H1 (cell line): ENCODE data around the gene CRACDL. TPM values are rescaled to one million over a fixed set of nuclear protein-coding genes. Genes with fewer than 3 reads are reported as not detected.

Experiments used
- CTCF ChIA-PET: fragments of 300-600 bp; sonication (Branson Sonifier 250); formaldehyde crosslinking; loops from one replicate; lab custom pipeline; 2021; ENCODE audit not compliant: partially characterized antibody; lab: Charles Lee
- POLR2A ChIA-PET: fragments of 300-600 bp; sonication (Branson Sonifier 250); formaldehyde crosslinking; loops from one replicate; lab custom pipeline; 2021; ENCODE audit warnings: inconsistent platforms; ENCODE audit not compliant: partially characterized antibody; lab: Charles Lee
- DNase-seq, 2 experiments: peaks; one replicate each; pipeline versions ENCODE4 v3.0.0 to v3.0.0-alpha.2; 2010 to 2022; ENCODE audit warnings: low spot score in 2 of 2, low read depth in 1 of 2, mixed read lengths in 1 of 2
- FAIRE-seq: peaks from 2 replicates; lab custom pipeline; 2011; peaks lifted over from hg19 to GRCh38; lab: Jason Lieb, UNC
- H2AFZ ChIP-seq: 2 replicates; pipeline ENCODE4 v1.8.1; 2012; ENCODE audit warnings: low read length, inconsistent platforms
- H2AK5ac ChIP-seq: 2 replicates; pipeline ENCODE4 v1.6.1; 2013; ENCODE audit warnings: low read depth, low read length
- H2BK120ac ChIP-seq: replicated peaks from 2 replicates; pipeline ENCODE3; 2013; ENCODE audit warnings: low read depth, low read length, inconsistent platforms
- H2BK12ac ChIP-seq: 2 replicates; pipeline ENCODE4 v1.6.1; 2013; ENCODE audit warnings: low read depth, low read length
- H2BK15ac ChIP-seq: 2 replicates; pipeline ENCODE4 v1.6.1; 2013; ENCODE audit warnings: low read length
- H2BK20ac ChIP-seq: 2 replicates; pipeline ENCODE4 v1.6.1; 2013; ENCODE audit warnings: low read length
- H2BK5ac ChIP-seq: 2 replicates; pipeline ENCODE4 v1.6.1; 2013; ENCODE audit warnings: low read depth, low read length
- H3K14ac ChIP-seq: 2 replicates; pipeline ENCODE4 v1.6.1; 2013; ENCODE audit warnings: inconsistent platforms; ENCODE audit not compliant: insufficient read length
- H3K18ac ChIP-seq: 2 replicates; pipeline ENCODE4 v1.6.1; 2013; ENCODE audit warnings: low read length; ENCODE audit errors: extremely low read depth
- H3K23ac ChIP-seq: 2 replicates; pipeline ENCODE4 v1.6.1; 2013; ENCODE audit warnings: inconsistent platforms; ENCODE audit not compliant: insufficient read length
- H3K23me2 ChIP-seq: 2 replicates; pipeline ENCODE4 v1.6.1; 2013; ENCODE audit warnings: low read depth, low read length
- H3K27ac ChIP-seq: 2 replicates; pipeline ENCODE4 v1.6.1; 2011; ENCODE audit warnings: low read depth, low read length, inconsistent platforms
- H3K27me3 ChIP-seq, 4 experiments: replicated peaks in 1 of 4; 1 replicate in 1 of 4; 2 replicates in 3 of 4; pipeline versions ENCODE4 v1.6.1 to v1.8.1; 2011 to 2013; ENCODE audit warnings: low read length in 3 of 4, mild to moderate bottlenecking in 3 of 4, inconsistent platforms in 2 of 4, mixed read lengths in 2 of 4, moderate library complexity in 1 of 4; ENCODE audit not compliant: control insufficient read depth in 3 of 4, insufficient read depth in 3 of 4; ENCODE audit errors: extremely low read depth in 1 of 4
- H3K36me3 ChIP-seq, 4 experiments: 2 replicates each; pipeline versions ENCODE4 v1.6.1 to v1.8.1; 2011 to 2013; ENCODE audit warnings: mild to moderate bottlenecking in 4 of 4, low read length in 3 of 4, moderate library complexity in 2 of 4, control low read depth in 1 of 4, inconsistent platforms in 1 of 4; ENCODE audit not compliant: insufficient read depth in 4 of 4, control insufficient read depth in 2 of 4
- H3K4ac ChIP-seq: replicated peaks from 2 replicates; pipeline ENCODE3; 2013; ENCODE audit warnings: low read length, low read depth, mixed read lengths, inconsistent platforms; ENCODE audit not compliant: insufficient read length
- H3K4me1 ChIP-seq, 4 experiments: replicated peaks in 1 of 4; 1 replicate in 1 of 4; 2 replicates in 3 of 4; pipeline versions ENCODE4 v1.6.1 to v1.8.1; 2011 to 2013; ENCODE audit warnings: low read length in 3 of 4, inconsistent platforms in 2 of 4, mixed read lengths in 1 of 4; ENCODE audit not compliant: insufficient read depth in 4 of 4, control insufficient read depth in 3 of 4
- H3K4me2 ChIP-seq, 2 experiments: 2 replicates each; pipeline versions ENCODE4 v1.6.1 to v1.8.1; 2011 to 2013; ENCODE audit warnings: low read depth in 2 of 2, low read length in 2 of 2, control low read depth in 1 of 2, inconsistent platforms in 1 of 2, mild to moderate bottlenecking in 1 of 2; ENCODE audit not compliant: insufficient read depth in 1 of 2
- H3K4me3 ChIP-seq, 4 experiments: fragments of 200-600, 300-600 bp in 1 of 4; sonication (generic), shearing (Covaris generic), sonication (Bioruptor Twin) in 1 of 4; 2 replicates each; pipeline versions ENCODE4 v1.5.1 to v1.8.1; 2011 to 2016; ENCODE audit warnings: low read length in 4 of 4, low read depth in 3 of 4, control low read depth in 2 of 4, inconsistent platforms in 2 of 4, mild to moderate bottlenecking in 2 of 4, mixed read lengths in 1 of 4, moderate library complexity in 1 of 4; ENCODE audit not compliant: insufficient read depth in 2 of 4; ENCODE audit errors: extremely low read depth in 1 of 4
- H3K56ac ChIP-seq: replicated peaks from 2 replicates; pipeline ENCODE3; 2013; ENCODE audit warnings: low read depth, mild to moderate bottlenecking, mixed read lengths, low read length, inconsistent platforms; ENCODE audit not compliant: insufficient read length
- H3K79me1 ChIP-seq: 2 replicates; pipeline ENCODE4 v1.6.1; 2013; ENCODE audit warnings: low read depth, low read length, control low read depth
- H3K79me2 ChIP-seq, 2 experiments: 2 replicates each; pipeline versions ENCODE4 v1.6.1 to v1.8.1; 2012 to 2013; ENCODE audit warnings: low read length in 2 of 2, mild to moderate bottlenecking in 2 of 2, inconsistent platforms in 1 of 2; ENCODE audit not compliant: insufficient read depth in 2 of 2, control insufficient read depth in 1 of 2
- H3K9ac ChIP-seq, 4 experiments: replicated peaks in 1 of 4; 1 replicate in 1 of 4; 2 replicates in 3 of 4; pipeline versions ENCODE4 v1.6.1 to v1.8.1; 2011 to 2013; ENCODE audit warnings: low read depth in 3 of 4, low read length in 3 of 4, control low read depth in 2 of 4, mild to moderate bottlenecking in 2 of 4, moderate library complexity in 2 of 4, inconsistent platforms in 1 of 4; ENCODE audit errors: extremely low read depth in 1 of 4
- H3K9me3 ChIP-seq, 2 experiments: 2 replicates each; pipeline versions ENCODE4 v1.6.1 to v1.8.1; 2012 to 2013; ENCODE audit warnings: mild to moderate bottlenecking in 2 of 2, moderate library complexity in 2 of 2, control low read depth in 1 of 2, inconsistent platforms in 1 of 2, low read depth in 1 of 2, low read length in 1 of 2, mixed read lengths in 1 of 2; ENCODE audit not compliant: insufficient read depth in 2 of 2
- H4K20me1 ChIP-seq, 2 experiments: replicated peaks in 1 of 2; 2 replicates each; pipeline versions ENCODE3 to v1.8.1; 2011 to 2013; ENCODE audit warnings: inconsistent platforms in 2 of 2, low read length in 2 of 2, mild to moderate bottlenecking in 1 of 2; ENCODE audit not compliant: insufficient read depth in 2 of 2, control insufficient read depth in 1 of 2
- H4K5ac ChIP-seq: 2 replicates; pipeline ENCODE4 v1.6.1; 2013; ENCODE audit warnings: low read length, low read depth, mixed read lengths, inconsistent platforms; ENCODE audit not compliant: insufficient read length
- H4K8ac ChIP-seq: 2 replicates; pipeline ENCODE4 v1.8.0; 2013; ENCODE audit warnings: mild to moderate bottlenecking, moderate library complexity, low read length, inconsistent platforms; ENCODE audit not compliant: insufficient read depth; ENCODE audit errors: extremely low read depth
- H4K91ac ChIP-seq: replicated peaks from 2 replicates; pipeline ENCODE3; 2013; ENCODE audit warnings: low read length, mixed read lengths, inconsistent platforms; ENCODE audit not compliant: insufficient read length
- BRCA1 ChIP-seq: IDR thresholded peaks from 2 replicates; pipeline ENCODE4 v1.6.1; 2012; ENCODE audit warnings: low read depth, low read length, improper control_type of control experiment
- CBX5 ChIP-seq: fragments of 300-800, 300-1000 bp; sonication (generic); IDR thresholded peaks from 2 replicates; pipeline ENCODE4 v1.7.1; 2016; ENCODE audit warnings: antibody characterized with exemption, low read length, low read depth
- JUN ChIP-seq: IDR thresholded peaks from 2 replicates; pipeline ENCODE4 v1.6.1; 2011; ENCODE audit warnings: low read depth, mild to moderate bottlenecking, improper control_type of control experiment, low read length
- KDM4A ChIP-seq: IDR thresholded peaks from one replicate; pipeline ENCODE4 v1.7.1; 2012; ENCODE audit warnings: low read depth, mild to moderate bottlenecking, moderate library complexity, low read length, inconsistent platforms; ENCODE audit not compliant: severe bottlenecking
- MAFK ChIP-seq: IDR thresholded peaks from 2 replicates; pipeline ENCODE4 v1.6.1; 2012; ENCODE audit warnings: low read depth, mild to moderate bottlenecking, improper control_type of control experiment, low read length
- RBBP5 ChIP-seq: IDR thresholded peaks from 2 replicates; pipeline ENCODE4 v1.7.1; 2012; ENCODE audit warnings: low read depth, mild to moderate bottlenecking, inconsistent platforms, low read length, moderate library complexity, borderline replicate concordance
- TAF7 ChIP-seq: optimal IDR thresholded peaks from 2 replicates; pipeline ENCODE3; 2011; ENCODE audit warnings: low read depth, mild to moderate bottlenecking, inconsistent platforms, low read length, moderate library complexity, borderline replicate concordance
- TBP ChIP-seq: IDR thresholded peaks from 2 replicates; pipeline ENCODE4 v1.6.1; 2011; ENCODE audit warnings: low read depth, low read length, improper control_type of control experiment
- TCF12 ChIP-seq: IDR thresholded peaks from 2 replicates; pipeline ENCODE4 v1.6.1; 2011; ENCODE audit warnings: low read depth, mild to moderate bottlenecking, low read length
- TEAD4 ChIP-seq: IDR thresholded peaks from 2 replicates; pipeline ENCODE4 v1.6.1; 2012; ENCODE audit warnings: low read depth, low read length, inconsistent platforms, mixed read lengths
- WGBS, 2 experiments: shearing (Covaris generic) in 1 of 2; methylation state at CpG; one replicate each; pipeline versions ENCODE4 v1.1.6 to v1.1.7; 2013 to 2015; ENCODE audit warnings: low lambda C conversion rate in 2 of 2, mixed read lengths in 2 of 2, inconsistent platforms in 1 of 2, low coverage in 1 of 2, missing lambda C conversion rate in 1 of 2; ENCODE audit not compliant: insufficient replicate concordance in 2 of 2, insufficient coverage in 1 of 2, insufficient read length in 1 of 2; ENCODE audit errors: extremely low coverage in 1 of 2, missing lambda C conversion rate in 1 of 2; 5-methylcytosine and 5-hydroxymethylcytosine counted together
- polyA plus RNA-seq, 7 experiments: library from polyadenylated mRNA; depleted of rRNA in 3 of 7; stranded (reverse) in 5 of 7; unstranded in 2 of 7; fragments of >200 nt in 5 of 7; fragments of 200-250 nt in 2 of 7; gene quantifications; 1 replicate in 5 of 7; 2 replicates in 1 of 7; 4 replicates in 1 of 7; pipeline versions ENCODE4 v1.2.1 to v1.2.3, GENCODE V29; 2011 to 2013; ENCODE audit warnings: missing spikeins in 2 of 7, mixed read lengths in 2 of 7
- total RNA-seq: library from RNA; stranded (reverse); fragmentation: NEBNext Ultra II Directional; extraction: Animal tissue kit (Norgen Biotek cat#: 25700); gene quantifications from 2 replicates; pipeline ENCODE4 v1.2.1, GENCODE V29; 2021
- TF ChIP-seq, protein P1 (sequence below): IDR thresholded peaks from 2 replicates; pipeline ENCODE4 v1.6.1; 2012; ENCODE audit warnings: inconsistent platforms

Gene CRACDL
- total and polyA plus RNA-seq, 2 of the 8 experiments (the other 6 are each of a cell fraction or from before 2014, with no cell fraction given), result 0.07 to 0.38 TPM

DNA sequence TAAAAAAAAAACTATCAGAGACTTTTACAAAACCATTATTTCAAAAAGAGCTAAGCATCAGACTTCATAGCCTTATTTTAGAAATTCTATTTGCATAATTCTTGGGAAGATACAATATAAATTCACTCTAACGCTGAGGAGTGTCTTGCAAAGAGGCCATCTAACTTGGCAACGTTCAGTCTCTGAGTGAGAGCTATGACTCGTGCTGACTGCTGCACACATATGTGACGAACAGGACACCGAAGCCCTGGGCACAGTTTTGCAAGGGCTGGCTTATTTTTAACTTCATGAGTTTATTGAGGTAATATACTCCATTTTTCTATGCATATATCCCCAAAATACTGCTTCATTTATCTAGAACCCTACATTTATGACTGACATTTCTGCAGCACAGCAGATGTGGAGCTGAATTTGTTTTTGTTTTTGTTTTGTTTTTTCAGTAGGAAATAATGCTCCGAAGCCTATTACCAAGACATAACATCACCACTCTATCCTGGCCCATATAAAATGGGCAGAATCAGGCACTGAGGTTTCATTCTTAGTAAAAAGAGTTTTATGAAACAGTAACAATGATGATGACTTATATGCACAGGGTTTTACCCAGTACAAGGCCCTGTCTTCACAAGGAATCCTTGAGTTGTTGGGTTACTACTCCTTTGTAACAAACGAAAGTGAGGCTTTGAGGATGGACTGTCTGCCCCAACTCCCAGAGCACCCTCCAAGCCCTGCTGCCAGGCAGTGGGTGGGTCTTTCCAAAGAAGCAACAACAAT is 68.3 kb downstream of the CRACDL start:
- FAIRE-seq, result no peak
- Histone ChIP-seq H3K9me3 (no peaks in the 10 kb centered on the region), H3K4ac (no peak overlapping the region)
- TF ChIP-seq TCF12 (no peak), MAFK (no peak), TAF7 (no peak), TEAD4 (no peak), JUN (no peak), CBX5 (no peak), KDM4A (no peak), BRCA1 (no peak), TBP (no peak), RBBP5 (no peak)
- TF ChIP-seq, protein P1, sequence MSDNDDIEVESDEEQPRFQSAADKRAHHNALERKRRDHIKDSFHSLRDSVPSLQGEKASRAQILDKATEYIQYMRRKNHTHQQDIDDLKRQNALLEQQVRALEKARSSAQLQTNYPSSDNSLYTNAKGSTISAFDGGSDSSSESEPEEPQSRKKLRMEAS, result no peak

More for the DNA sequence above, 68.3 kb downstream of the CRACDL start:
- Histone ChIP-seq H2BK20ac (no peak overlapping the region), H3K79me2 (no peaks in the 10 kb centered on the region), H3K4me3 (no peak overlapping the region), H3K14ac (no peak overlapping the region), H3K23ac (no peak overlapping the region), H3K4me1 (peaks cover 0 to 8% (median 6%) of the 10 kb centered on the region in 4 experiments; a peak in 5 of 7 replicates), H3K9ac (no peak overlapping the region), H2BK5ac (no peak overlapping the region), H3K36me3 (no peaks in the 10 kb centered on the region), H3K27ac (no peak overlapping the region), H3K56ac (no peak overlapping the region), H3K79me1 (no peaks in the 10 kb centered on the region), H4K5ac (no peak overlapping the region), H4K20me1 (no peaks in the 10 kb centered on the region), H4K91ac (no peak overlapping the region), H2AFZ (no peak overlapping the region), H2BK120ac (no peak overlapping the region), H3K23me2 (no peaks in the 10 kb centered on the region), H2AK5ac (no peak overlapping the region), H2BK15ac (no peak overlapping the region), H2BK12ac (no peak overlapping the region), H3K4me2 (no peak overlapping the region), H3K27me3 (no peaks in the 10 kb centered on the region), H3K18ac (no peak overlapping the region), H4K8ac (no peak overlapping the region)
- CTCF ChIA-PET, result interaction anchor here (0.7 to 1.2 kb wide), 3 partner anchors 198 to 233 kb away, joined by 3 to 4 read pairs (median 3); no protein-coding TSS in a partner anchor
- POLR2A ChIA-PET, result no interaction called here
- no peak for DNase-seq
- WGBS, 2 experiments, result 95% methylated on average over 7 of the region's 7 CpGs; no CpG with 5 or more reads in 1 of the 2 experiments
